WERI-Rb-1 (cell line): Measurements from ENCODE around the gene CHD5.

Experiments used
- DNase-seq: peaks from one replicate; pipeline ENCODE4 v3.0.0-alpha.2; 2020
- H3K27ac ChIP-seq: fragments of 250-450 bp; sonication (Bioruptor Pico); 2 replicates; pipeline ENCODE4 v1.5.1; 2020; ENCODE audit warnings: mild to moderate bottlenecking, moderate library complexity
- H3K27me3 ChIP-seq: fragments of 250-450 bp; sonication (Bioruptor Pico); 2 replicates; pipeline ENCODE4 v1.5.1; 2021; ENCODE audit warnings: mild to moderate bottlenecking, low read depth, moderate library complexity; ENCODE audit not compliant: insufficient read depth, severe bottlenecking
- H3K36me3 ChIP-seq: fragments of 250-450 bp; sonication (Bioruptor Pico); 2 replicates; pipeline ENCODE4 v1.5.1; 2020; ENCODE audit warnings: mild to moderate bottlenecking, moderate library complexity
- H3K4me3 ChIP-seq: 2 replicates; pipeline ENCODE4 v1.5.1; 2011; ENCODE audit warnings: low read depth, mild to moderate bottlenecking, control low read depth, low read length
- H3K9me3 ChIP-seq: fragments of 250-450 bp; sonication (Bioruptor Pico); 2 replicates; pipeline ENCODE4 v1.5.1; 2021; ENCODE audit warnings: mild to moderate bottlenecking, moderate library complexity; ENCODE audit not compliant: severe bottlenecking
- TF ChIP-seq, protein P1 (sequence below): IDR thresholded peaks from 2 replicates; pipeline ENCODE4 v1.5.1; 2011; ENCODE audit warnings: low read depth, mild to moderate bottlenecking, control low read depth, inconsistent platforms, low read length

Gene CHD5

GRCh38 chr1:6121651-6122370 lies 58.3 kb downstream of the CHD5 start:
- no peaks in the 10 kb centered on the region for H3K27me3 ChIP-seq
- DNase-seq = no peak
- no peak overlapping the region for H3K4me3 ChIP-seq
- TF ChIP-seq, protein P1, sequence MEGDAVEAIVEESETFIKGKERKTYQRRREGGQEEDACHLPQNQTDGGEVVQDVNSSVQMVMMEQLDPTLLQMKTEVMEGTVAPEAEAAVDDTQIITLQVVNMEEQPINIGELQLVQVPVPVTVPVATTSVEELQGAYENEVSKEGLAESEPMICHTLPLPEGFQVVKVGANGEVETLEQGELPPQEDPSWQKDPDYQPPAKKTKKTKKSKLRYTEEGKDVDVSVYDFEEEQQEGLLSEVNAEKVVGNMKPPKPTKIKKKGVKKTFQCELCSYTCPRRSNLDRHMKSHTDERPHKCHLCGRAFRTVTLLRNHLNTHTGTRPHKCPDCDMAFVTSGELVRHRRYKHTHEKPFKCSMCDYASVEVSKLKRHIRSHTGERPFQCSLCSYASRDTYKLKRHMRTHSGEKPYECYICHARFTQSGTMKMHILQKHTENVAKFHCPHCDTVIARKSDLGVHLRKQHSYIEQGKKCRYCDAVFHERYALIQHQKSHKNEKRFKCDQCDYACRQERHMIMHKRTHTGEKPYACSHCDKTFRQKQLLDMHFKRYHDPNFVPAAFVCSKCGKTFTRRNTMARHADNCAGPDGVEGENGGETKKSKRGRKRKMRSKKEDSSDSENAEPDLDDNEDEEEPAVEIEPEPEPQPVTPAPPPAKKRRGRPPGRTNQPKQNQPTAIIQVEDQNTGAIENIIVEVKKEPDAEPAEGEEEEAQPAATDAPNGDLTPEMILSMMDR = no peak
- H3K36me3 ChIP-seq = no peaks in the 10 kb centered on the region
- H3K27ac ChIP-seq = no peak overlapping the region
- no peaks in the 10 kb centered on the region for H3K9me3 ChIP-seq

DNA sequence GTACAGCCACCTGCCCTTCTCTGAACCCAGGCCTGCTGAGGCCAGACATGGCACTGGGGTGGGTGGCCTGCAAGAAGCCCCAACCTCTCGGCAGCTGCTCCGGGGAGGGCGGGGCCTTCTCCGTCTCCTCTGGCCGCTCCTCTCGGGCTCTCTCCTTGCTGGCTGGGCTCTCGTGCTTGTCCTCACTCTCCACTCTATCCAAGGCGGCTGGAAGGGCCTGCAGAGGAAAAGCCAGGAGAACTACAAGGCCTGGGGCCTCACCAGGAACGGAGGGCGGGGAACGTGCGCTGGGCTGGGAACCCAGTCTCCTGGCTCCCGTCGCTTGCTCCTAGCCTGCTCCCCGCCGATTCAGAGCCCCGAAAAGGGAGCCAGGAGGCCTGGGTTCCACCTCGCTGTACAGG lies 59.1 kb downstream of the CHD5 start:
- Histone ChIP-seq H3K27me3 (no peaks in the 10 kb centered on the region), H3K36me3 (no peaks in the 10 kb centered on the region), H3K27ac (no peak overlapping the region), H3K9me3 (no peaks in the 10 kb centered on the region), H3K4me3 (no peak overlapping the region)
- no peak for DNase-seq
- TF ChIP-seq, protein P1 = no peak

- Histone ChIP-seq H3K36me3 (no peaks in the 10 kb centered on the region), H3K27me3 (no peaks in the 10 kb centered on the region), H3K9me3 (no peaks in the 10 kb centered on the region), H3K27ac (no peak overlapping the region), H3K4me3 (no peak overlapping the region)
- TF ChIP-seq, protein P1 = no peak
- DNase-seq = no peak
These were observed 61.7 kb downstream of the CHD5 start for GRCh38 chr1:6118415-6118814.

DNA sequence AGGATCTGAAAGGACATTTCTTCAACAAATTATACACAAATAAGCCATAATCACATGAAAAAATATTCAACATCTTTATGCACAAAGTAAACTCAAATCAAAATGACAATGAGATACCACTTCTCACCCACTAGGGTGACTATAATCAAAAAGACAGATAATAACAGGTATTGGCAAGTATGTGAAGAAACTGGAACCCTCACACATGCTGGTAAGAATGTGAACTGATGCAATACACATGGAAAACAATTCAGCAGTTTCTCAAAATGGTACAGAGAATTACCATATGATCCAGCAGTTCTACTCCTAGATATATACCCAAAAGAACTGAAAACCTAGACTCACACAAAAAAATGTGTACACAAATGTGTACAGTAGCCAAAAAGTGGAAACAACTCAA lies 62.5 kb downstream of the CHD5 start:
- Histone ChIP-seq H3K9me3 (no peaks in the 10 kb centered on the region), H3K36me3 (no peaks in the 10 kb centered on the region), H3K4me3 (no peak overlapping the region), H3K27ac (no peak overlapping the region), H3K27me3 (no peaks in the 10 kb centered on the region)
- DNase-seq = no peak
- TF ChIP-seq, protein P1 = no peak

DNA sequence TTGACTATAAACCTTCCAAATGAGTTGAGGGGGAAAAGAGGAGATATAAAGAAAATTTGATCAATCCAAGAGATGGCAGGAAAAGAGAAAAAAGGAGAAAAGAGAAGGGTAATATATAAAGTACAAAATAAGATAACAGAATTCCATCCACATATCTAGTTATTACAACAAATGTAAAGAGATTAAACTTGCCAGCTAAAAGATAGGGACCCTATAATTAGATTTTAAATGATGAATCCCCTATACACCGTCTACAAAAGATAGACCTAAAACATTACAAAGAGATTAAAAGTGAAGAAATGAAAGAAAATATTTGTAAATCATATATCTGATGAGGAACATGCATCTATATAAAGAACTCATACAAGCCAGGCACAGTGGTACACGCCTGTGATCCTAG lies 63.1 kb downstream of the CHD5 start:
- Histone ChIP-seq H3K36me3 (no peaks in the 10 kb centered on the region), H3K27me3 (no peaks in the 10 kb centered on the region), H3K27ac (no peak overlapping the region), H3K4me3 (no peak overlapping the region), H3K9me3 (no peaks in the 10 kb centered on the region)
- TF ChIP-seq, protein P1 = no peak
- no peak for DNase-seq

GRCh38 chr1:6116137-6116536 lies 64.0 kb downstream of the CHD5 start:
- Histone ChIP-seq H3K36me3 (no peaks in the 10 kb centered on the region), H3K4me3 (no peak overlapping the region), H3K27ac (no peak overlapping the region), H3K9me3 (no peaks in the 10 kb centered on the region), H3K27me3 (no peaks in the 10 kb centered on the region)
- TF ChIP-seq, protein P1 = no peak
- no peak for DNase-seq
